ENCODE data around the gene AUNIP.

Gene AUNIP

GRCh38 chr1:25794325-25794724 lies 64.9 kb downstream of the AUNIP start:
- no peak for DNase-seq (ENCODE audit: low read depth)

DNA sequence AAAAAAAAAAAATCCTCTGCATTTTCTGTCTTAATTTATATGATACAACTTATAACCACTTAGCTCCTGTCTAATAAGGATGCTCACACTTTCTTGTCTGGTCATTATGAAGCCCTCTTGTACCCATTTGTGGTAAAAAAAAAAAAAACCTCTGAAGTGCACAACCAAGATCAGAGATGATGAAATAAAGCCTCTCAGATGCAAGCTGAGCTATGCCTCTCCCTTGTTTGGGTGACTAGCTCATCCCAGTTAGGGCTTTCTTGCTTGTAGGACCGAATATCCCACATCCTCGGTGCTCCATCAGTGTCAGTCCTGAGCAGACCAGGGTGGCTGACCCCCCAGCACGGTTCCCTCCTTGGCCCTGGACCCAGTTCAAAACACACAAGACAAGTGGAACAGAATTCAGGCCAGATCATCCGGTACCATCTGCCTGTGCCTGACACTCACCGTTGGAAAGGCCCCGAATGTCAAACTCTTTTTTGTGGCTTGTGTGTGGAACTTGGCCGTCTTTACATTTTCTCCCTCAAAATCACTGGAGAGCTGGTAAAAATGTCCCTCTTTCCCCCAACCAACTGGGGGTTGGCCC lies 65.6 kb downstream of the AUNIP start:
- no peak for DNase-seq (ENCODE audit: low read depth)

DNA sequence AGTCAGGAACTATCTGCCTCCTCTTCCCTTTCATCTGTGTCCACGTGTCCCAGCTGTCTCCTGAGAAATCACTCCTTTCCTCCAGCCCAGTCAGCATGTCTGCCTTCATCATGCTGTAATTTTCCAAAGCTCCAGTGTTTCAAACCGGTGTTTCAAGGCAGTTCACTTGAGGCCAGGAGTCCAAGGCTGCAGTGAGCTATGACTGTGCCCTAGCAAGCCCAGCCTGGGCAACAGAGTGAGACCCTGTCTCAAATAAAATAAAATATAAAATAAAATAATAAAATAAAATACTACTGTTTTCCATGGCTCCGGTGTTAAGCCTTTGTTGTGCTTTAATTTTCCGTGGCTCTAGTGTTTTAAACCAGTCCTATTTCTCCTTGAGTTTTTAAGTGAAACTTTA lies 67.1 kb downstream of the AUNIP start:
- DNase-seq (ENCODE audit: low read depth): no peak

GRCh38 chr1:25790472-25790871 lies 68.8 kb downstream of the AUNIP start:
- DNase-seq (ENCODE audit: low read depth): no peak

DNA sequence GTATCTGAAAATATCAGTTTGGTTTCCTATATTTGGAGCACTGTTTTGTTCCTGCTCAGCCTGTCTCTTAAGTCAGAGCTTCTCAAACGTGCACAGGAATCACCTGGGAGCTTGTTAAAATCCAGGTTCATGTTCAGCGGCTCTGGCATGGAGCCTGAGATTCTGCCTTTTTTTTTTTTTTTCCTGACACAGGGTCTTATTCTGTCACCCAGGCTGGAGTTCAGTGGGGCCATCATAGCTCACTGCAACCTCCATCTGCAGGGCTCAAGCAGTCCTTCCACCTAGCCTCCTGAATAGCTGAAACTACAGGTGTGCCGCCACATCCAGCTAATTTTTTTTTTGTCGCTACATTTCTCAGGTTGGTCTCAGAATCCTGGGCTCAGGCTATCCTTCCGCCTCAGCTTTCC lies 71.5 kb downstream of the AUNIP start:
- no peak for DNase-seq (ENCODE audit: low read depth)

GRCh38 chr1:25786887-25787759 lies 72.1 kb downstream of the AUNIP start:
- DNase-seq (ENCODE audit: low read depth): no peak

GRCh38 chr1:25785333-25786067 lies 73.8 kb downstream of the AUNIP start:
- DNase-seq (ENCODE audit: low read depth): no peak

DNA sequence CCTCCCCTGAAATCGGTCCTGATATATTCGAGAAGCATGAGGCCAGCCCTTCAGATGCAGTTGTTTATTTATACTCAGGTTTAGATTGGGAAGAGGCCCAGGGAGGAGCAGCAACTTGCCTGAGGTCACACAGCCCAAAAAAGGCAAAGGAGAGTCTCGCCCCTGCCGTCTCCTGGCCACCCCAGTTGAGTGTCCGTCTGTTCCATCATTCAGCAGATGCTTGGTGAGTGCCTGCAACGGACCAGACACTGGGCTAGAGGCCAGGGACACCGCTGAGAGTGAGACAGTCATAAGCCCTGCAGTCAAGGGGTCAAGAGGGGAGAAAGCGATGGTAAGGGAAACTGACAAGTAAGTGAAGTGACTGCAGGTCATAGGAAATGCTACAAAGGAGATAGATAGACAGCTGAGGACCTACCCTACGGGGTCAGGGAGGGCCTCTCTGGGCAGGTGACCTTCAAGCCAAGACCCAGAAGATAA lies 74.6 kb downstream of the AUNIP start:
- no peak for DNase-seq (ENCODE audit: low read depth)

Measured in activated T-cell treated with anti-CD3 and anti-CD28 coated beads for 1 hour (primary cell).